Body of pancreas (tissue), 4 donors: ENCODE measurements around the gene PFKFB2.

ENCODE experiments used
- CTCF ChIP-seq, 7 experiments: fragments of 450-650 bp in 4 of 7; fragments of 200-600 bp in 3 of 7; sonication (generic) in 3 of 7; IDR thresholded peaks; one replicate each; pipeline ENCODE4 v1.5.1; 2016 to 2019; ENCODE audit warnings: antibody characterized with exemption in 7 of 7
- POLR2A ChIP-seq, 3 donors: fragments of 450-650 bp; IDR thresholded peaks; one replicate each; pipeline ENCODE4 v1.6.1; 2016; ENCODE audit warnings: antibody characterized with exemption in 3 of 3, mild to moderate bottlenecking in 2 of 3

GRCh38 chr1:207020065-207020708 is 32.9 kb upstream of the PFKFB2 start:
- no peak for TF ChIP-seq CTCF (IDR thresholded peaks at IDR 0.05)
- TF ChIP-seq POLR2A (IDR thresholded peaks at IDR 0.05) = no peak
